Panc1 (cell line): ENCODE results near the gene HSD17B11.

ENCODE experiments used
- CTCF ChIP-seq: fragments of 450-650 bp; IDR thresholded peaks from 2 replicates; pipeline ENCODE4 v1.5.1; 2017; ENCODE audit warnings: mild to moderate bottlenecking
- POLR2AphosphoS5 ChIP-seq: IDR thresholded peaks from 2 replicates; pipeline ENCODE4 v1.6.1; 2012; ENCODE audit warnings: mild to moderate bottlenecking, low read depth, low read length, moderate library complexity
- REST ChIP-seq, 2 experiments: IDR thresholded peaks; 2 replicates each; pipeline ENCODE4 v1.6.1; 2011 to 2012; ENCODE audit warnings: low read depth in 2 of 2, control low read depth in 1 of 2, low read length in 1 of 2, mild to moderate bottlenecking in 1 of 2, moderate library complexity in 1 of 2; ENCODE audit not compliant: insufficient read depth in 1 of 2

- TF ChIP-seq CTCF: no peak
- no peak for TF ChIP-seq REST (IDR thresholded peaks at IDR 0.05; ENCODE audit: insufficient read depth in 1 of 2, low read depth in 2 of 2, low read length in 1 of 2)
- TF ChIP-seq POLR2AphosphoS5: no peak
Measured at GRCh38 chr4:87359258-87359657, 31.7 kb downstream of the HSD17B11 start.
